ENCODE results near the gene CATSPERE.

- TF ChIP-seq CTCF (conservative IDR thresholded peaks at IDR 0.05) (no peak), EZH2 (IDR thresholded peaks at IDR 0.05; ENCODE audit: low read depth) (no peak)
These were observed 140.3 kb downstream of the CATSPERE start for GRCh38 chr1:244601336-244601735.
